ENCODE results near the gene THEM5.
"Not testable (repeated sequence)": the region's sequence is repeated elsewhere in the genome, so short reads cannot be mapped to it uniquely, and the experiment has no call there.

The THEM5 gene

DNA sequence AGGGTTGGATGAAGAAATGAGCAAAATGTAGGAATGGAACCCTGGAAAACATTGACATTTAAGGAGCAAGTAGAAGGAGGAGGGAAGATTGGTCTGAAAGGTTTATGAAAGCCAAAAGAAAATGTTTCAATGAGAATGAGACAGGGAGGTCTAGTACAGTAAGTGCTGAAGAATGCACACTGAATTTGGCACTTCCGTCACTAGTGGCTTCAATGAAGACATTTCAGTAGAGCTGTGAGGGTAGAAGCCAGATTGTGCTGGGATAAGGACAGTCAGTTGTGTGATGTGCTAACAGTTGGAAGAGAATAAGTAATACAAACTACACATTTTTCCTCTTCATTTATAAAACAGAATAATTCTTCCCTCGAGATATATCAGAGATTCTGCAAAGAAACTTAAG, 38.7 kb upstream of the THEM5 start:
- no peaks in the 10 kb centered on the region for H3K9me3 ChIP-seq
- H3K36me3 ChIP-seq = no peaks in the 10 kb centered on the region
- no peak overlapping the region for H3K27ac ChIP-seq
- TF ChIP-seq CTCF (IDR thresholded peaks at IDR 0.05) = no peak
- no peaks in the 10 kb centered on the region for H3K27me3 ChIP-seq
- H3K4me1 ChIP-seq (ENCODE audit: control insufficient read depth in 1 of 2, insufficient read depth in 1 of 2, low read depth in 1 of 2, low read length in 1 of 2) = no peaks in the 10 kb centered on the region
- no peak overlapping the region for H3K4me3 ChIP-seq (ENCODE audit: low read depth in 1 of 2, low read length in 1 of 2)

GRCh38 chr1:151891512-151891911, 38.0 kb upstream of the THEM5 start:
- no peak for TF ChIP-seq CTCF (IDR thresholded peaks at IDR 0.05)
- H3K4me3 ChIP-seq (ENCODE audit: low read depth in 1 of 2, low read length in 1 of 2) = no peak overlapping the region
- H3K27me3 ChIP-seq = no peaks in the 10 kb centered on the region
- no peaks in the 10 kb centered on the region for H3K36me3 ChIP-seq
- no peak overlapping the region for H3K27ac ChIP-seq
- no peaks in the 10 kb centered on the region for H3K4me1 ChIP-seq (ENCODE audit: control insufficient read depth in 1 of 2, insufficient read depth in 1 of 2, low read depth in 1 of 2, low read length in 1 of 2)
- H3K9me3 ChIP-seq = no peaks in the 10 kb centered on the region

DNA sequence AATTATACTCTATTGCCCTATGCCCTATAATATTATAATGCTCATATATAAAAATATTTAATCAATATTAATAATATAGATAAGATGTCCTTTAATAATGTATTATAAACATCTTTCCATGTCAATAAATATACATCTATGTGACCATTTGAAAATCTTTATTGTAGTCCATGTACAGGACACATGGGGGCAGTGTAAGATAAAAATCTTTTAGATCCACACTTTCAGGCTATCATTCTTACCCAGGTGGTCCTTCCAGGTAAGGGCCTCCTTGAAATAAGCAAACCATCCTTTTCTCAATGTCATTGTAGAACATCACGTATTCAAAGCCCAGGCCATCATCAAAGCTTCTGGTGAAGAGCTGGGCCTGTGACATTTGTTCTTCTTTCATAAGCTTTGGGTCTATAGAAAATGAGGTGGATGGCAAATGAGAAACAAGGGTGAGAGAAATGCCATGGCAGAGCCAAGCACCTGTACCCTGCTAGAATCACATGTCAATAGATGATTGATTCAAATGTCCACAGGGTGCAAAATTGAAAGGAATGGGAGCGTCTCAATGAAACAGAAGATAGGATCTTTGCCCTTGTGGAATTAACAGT, 35.6 kb upstream of the THEM5 start:
- TF ChIP-seq CTCF (IDR thresholded peaks at IDR 0.05) = no peak
- no peaks in the 10 kb centered on the region for H3K36me3 ChIP-seq
- no peaks in the 10 kb centered on the region for H3K9me3 ChIP-seq
- no peak overlapping the region for H3K27ac ChIP-seq
- H3K4me1 ChIP-seq (ENCODE audit: control insufficient read depth in 1 of 2, insufficient read depth in 1 of 2, low read depth in 1 of 2, low read length in 1 of 2) = no peaks in the 10 kb centered on the region
- H3K4me3 ChIP-seq (ENCODE audit: low read depth in 1 of 2, low read length in 1 of 2) = no peak overlapping the region
- no peaks in the 10 kb centered on the region for H3K27me3 ChIP-seq

DNA sequence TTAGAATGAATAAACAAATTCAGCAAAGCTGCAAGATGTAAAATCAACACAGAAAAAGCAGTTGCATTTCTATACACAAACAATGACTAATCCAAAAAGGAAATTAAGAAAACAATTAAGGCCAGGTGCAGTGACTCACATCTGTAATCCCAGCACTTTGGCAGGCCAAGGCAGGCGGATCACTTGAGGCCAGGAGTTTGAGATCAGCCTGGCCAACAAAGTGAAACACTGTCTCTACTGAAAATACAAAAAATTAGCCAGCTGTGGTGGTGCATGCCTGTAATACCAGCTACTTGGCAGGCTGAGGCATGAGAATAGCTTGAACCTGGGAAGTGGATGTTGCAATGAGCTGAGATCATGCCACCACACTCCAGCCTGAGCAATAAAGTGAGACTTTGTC, 33.5 kb upstream of the THEM5 start:
- no peaks in the 10 kb centered on the region for H3K27me3 ChIP-seq
- H3K4me1 ChIP-seq (ENCODE audit: control insufficient read depth in 1 of 2, insufficient read depth in 1 of 2, low read depth in 1 of 2, low read length in 1 of 2) = no peaks in the 10 kb centered on the region
- no peak overlapping the region for H3K27ac ChIP-seq
- H3K36me3 ChIP-seq = no peaks in the 10 kb centered on the region
- H3K4me3 ChIP-seq (ENCODE audit: low read depth in 1 of 2, low read length in 1 of 2) = no peak overlapping the region
- H3K9me3 ChIP-seq = no peaks in the 10 kb centered on the region
- TF ChIP-seq CTCF (IDR thresholded peaks at IDR 0.05) = no peak

DNA sequence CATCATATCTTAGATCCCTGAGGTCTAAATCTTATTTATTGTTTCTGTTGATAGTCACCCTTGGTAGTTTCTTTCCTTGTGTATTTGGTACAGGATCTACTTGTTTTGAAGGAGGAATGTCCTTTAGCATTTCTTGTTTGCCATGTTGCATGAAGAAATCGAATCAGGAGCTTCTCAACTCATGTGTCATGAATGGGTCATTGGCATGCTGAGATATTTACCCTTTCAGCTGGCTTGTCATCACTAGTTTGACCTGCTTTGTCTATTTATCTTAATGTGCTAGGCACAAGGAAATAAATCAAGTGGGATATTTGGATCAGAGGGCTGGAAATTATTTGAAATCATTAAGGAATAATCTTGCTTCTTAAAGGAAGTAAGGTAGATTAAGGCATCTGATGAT, 32.0 kb upstream of the THEM5 start:
- no peak for TF ChIP-seq CTCF (IDR thresholded peaks at IDR 0.05)
- Histone ChIP-seq H3K4me3 (ENCODE audit: low read depth in 1 of 2, low read length in 1 of 2) (no peak overlapping the region), H3K27ac (no peak overlapping the region), H3K27me3 (no peaks in the 10 kb centered on the region), H3K36me3 (no peaks in the 10 kb centered on the region), H3K9me3 (no peaks in the 10 kb centered on the region), H3K4me1 (ENCODE audit: control insufficient read depth in 1 of 2, insufficient read depth in 1 of 2, low read depth in 1 of 2, low read length in 1 of 2) (no peaks in the 10 kb centered on the region)

DNA sequence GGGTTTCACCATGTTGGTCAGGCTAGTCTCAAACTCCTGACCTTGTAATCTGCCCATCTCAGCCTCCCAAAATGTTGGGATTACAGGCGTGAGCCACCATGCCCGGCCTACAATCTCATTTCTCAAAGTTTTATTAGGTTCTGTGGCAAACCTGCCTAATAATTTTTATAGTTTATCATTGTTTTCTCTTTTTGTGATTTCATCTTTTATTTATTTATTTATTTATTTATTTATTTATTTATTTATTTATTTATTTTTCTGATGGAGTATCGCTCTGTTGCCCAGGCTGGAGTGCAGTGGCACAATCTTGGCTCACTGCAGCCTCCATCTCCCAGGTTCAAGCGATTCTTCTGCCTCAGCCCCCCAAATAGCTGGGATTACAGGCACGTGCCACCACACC, 31.4 kb upstream of the THEM5 start:
- H3K4me3 ChIP-seq (ENCODE audit: low read depth in 1 of 2, low read length in 1 of 2); H3K36me3 ChIP-seq; H3K27me3 ChIP-seq; H3K4me1 ChIP-seq (ENCODE audit: control insufficient read depth in 1 of 2, insufficient read depth in 1 of 2, low read depth in 1 of 2, low read length in 1 of 2); H3K27ac ChIP-seq; H3K9me3 ChIP-seq: not testable (repeated sequence)

DNA sequence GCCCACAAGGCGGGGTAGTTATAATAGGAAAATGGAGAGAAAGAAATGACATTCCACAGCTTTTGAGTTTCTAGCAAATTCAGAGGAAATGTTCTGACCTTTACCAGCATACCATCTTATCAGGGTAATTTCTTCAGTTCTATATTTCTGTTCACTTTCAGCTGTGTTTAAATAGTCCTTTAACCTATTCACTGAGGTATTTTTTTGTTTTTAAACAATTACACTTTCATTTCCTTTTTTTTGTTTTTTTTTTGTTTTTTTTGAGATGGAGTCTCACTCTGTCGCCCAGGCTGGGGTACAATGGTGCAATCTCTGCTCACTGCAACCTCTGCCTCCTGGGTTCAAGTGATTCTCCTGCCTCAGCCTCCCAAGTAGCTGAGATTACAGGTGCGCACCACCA, 30.9 kb upstream of the THEM5 start:
- H3K27me3 ChIP-seq = not testable (repeated sequence)

GRCh38 chr1:151883898-151884297, 30.4 kb upstream of the THEM5 start:
- not testable (repeated sequence) for H3K27ac ChIP-seq; H3K4me3 ChIP-seq (ENCODE audit: low read depth in 1 of 2, low read length in 1 of 2); H3K36me3 ChIP-seq; H3K9me3 ChIP-seq; H3K4me1 ChIP-seq (ENCODE audit: control insufficient read depth in 1 of 2, insufficient read depth in 1 of 2, low read depth in 1 of 2, low read length in 1 of 2); H3K27me3 ChIP-seq

More for the DNA sequence above, 30.9 kb upstream of the THEM5 start:
- not testable (repeated sequence) for H3K27ac ChIP-seq; H3K4me3 ChIP-seq (ENCODE audit: low read depth in 1 of 2, low read length in 1 of 2); H3K4me1 ChIP-seq (ENCODE audit: control insufficient read depth in 1 of 2, insufficient read depth in 1 of 2, low read depth in 1 of 2, low read length in 1 of 2); H3K36me3 ChIP-seq; H3K9me3 ChIP-seq

DNA sequence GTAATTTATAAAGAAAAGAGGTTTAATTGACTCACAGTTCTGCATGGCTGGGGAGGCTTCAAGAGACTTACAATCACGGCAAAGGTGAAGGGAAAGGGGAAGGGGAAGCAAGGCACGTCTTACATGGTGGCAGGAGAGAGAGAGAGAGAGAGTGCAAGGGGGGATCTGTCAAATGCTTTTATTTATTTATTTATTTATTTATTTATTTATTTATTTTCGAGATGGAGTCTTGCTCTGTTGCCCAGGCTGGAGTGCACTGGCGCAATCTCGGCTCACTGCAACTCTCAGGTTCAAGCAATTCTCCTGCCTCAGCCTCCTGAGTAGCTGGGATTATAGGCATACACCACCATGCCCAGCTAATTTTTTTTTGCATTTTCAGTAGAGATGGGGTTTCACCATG, 29.4 kb upstream of the THEM5 start:
- not testable (repeated sequence) for H3K27me3 ChIP-seq; H3K9me3 ChIP-seq; H3K36me3 ChIP-seq; H3K4me3 ChIP-seq (ENCODE audit: low read depth in 1 of 2, low read length in 1 of 2); H3K27ac ChIP-seq; H3K4me1 ChIP-seq (ENCODE audit: control insufficient read depth in 1 of 2, insufficient read depth in 1 of 2, low read depth in 1 of 2, low read length in 1 of 2)

Data from neutrophil (primary cell).